Keratinocyte (primary cell): ENCODE results near the gene PCDHGC3. TPM values are rescaled to one million over a fixed set of nuclear protein-coding genes. Genes with fewer than 3 reads are reported as not detected.

ENCODE experiments used
- DNase-seq: peaks from one replicate; pipeline ENCODE4 v3.0.0-alpha.2; 2011; ENCODE audit warnings: low read depth, missing footprints, low spot score
- FAIRE-seq: peaks from 2 replicates; lab custom pipeline; 2011; peaks lifted over from hg19 to GRCh38; lab: Jason Lieb, UNC
- H2AFZ ChIP-seq: 2 replicates; pipeline ENCODE4 v1.6.0; 2012; ENCODE audit warnings: low read length, control low read depth, inconsistent platforms; ENCODE audit not compliant: control insufficient read depth
- H3K27ac ChIP-seq: 2 replicates; pipeline ENCODE4 v1.5.1; 2011; ENCODE audit warnings: low read length; ENCODE audit not compliant: control insufficient read depth, insufficient read depth
- H3K27me3 ChIP-seq: 3 replicates; pipeline ENCODE4 v1.6.0; 2011; ENCODE audit warnings: low read length; ENCODE audit not compliant: control insufficient read depth, insufficient read depth; ENCODE audit errors: extremely low read depth
- H3K36me3 ChIP-seq, 2 experiments: 2 replicates in 1 of 2; 3 replicates in 1 of 2; pipeline ENCODE4 v1.5.1; 2011; ENCODE audit warnings: low read length in 2 of 2, mild to moderate bottlenecking in 1 of 2; ENCODE audit not compliant: control insufficient read depth in 2 of 2, insufficient read depth in 2 of 2; ENCODE audit errors: extremely low read depth in 1 of 2
- H3K4me1 ChIP-seq: 3 replicates; pipeline ENCODE4 v1.5.1; 2011; ENCODE audit warnings: low read length; ENCODE audit not compliant: control insufficient read depth, insufficient read depth; ENCODE audit errors: extremely low read depth
- H3K4me2 ChIP-seq: 3 replicates; pipeline ENCODE4 v1.6.0; 2011; ENCODE audit warnings: low read depth, low read length; ENCODE audit not compliant: control insufficient read depth, insufficient read depth; ENCODE audit errors: extremely low read depth
- H3K4me3 ChIP-seq, 3 experiments: fragments of 200-600 bp in 1 of 3; sonication (generic) in 1 of 3; 2 replicates in 2 of 3; 3 replicates in 1 of 3; pipeline ENCODE4 v1.5.1; 2011 to 2016; ENCODE audit warnings: low read length in 3 of 3, mild to moderate bottlenecking in 3 of 3, control low read depth in 2 of 3, inconsistent platforms in 1 of 3, low read depth in 1 of 3, mixed read lengths in 1 of 3, mixed run types in 1 of 3, moderate library complexity in 1 of 3; ENCODE audit not compliant: control insufficient read depth in 2 of 3, insufficient read depth in 2 of 3; ENCODE audit errors: extremely low read depth in 1 of 3
- H3K79me2 ChIP-seq: 2 replicates; pipeline ENCODE4 v1.6.0; 2012; ENCODE audit warnings: low read length; ENCODE audit not compliant: control insufficient read depth, insufficient read depth
- H3K9ac ChIP-seq: 3 replicates; pipeline ENCODE4 v1.6.0; 2011; ENCODE audit warnings: low read length; ENCODE audit not compliant: control insufficient read depth, insufficient read depth; ENCODE audit errors: extremely low read depth
- H3K9me1 ChIP-seq: 3 replicates; pipeline ENCODE4 v1.6.0; 2011; ENCODE audit warnings: low read length; ENCODE audit not compliant: control insufficient read depth, insufficient read depth; ENCODE audit errors: extremely low read depth
- H3K9me3 ChIP-seq: 2 replicates; pipeline ENCODE4 v1.5.1; 2012; ENCODE audit warnings: low read depth, low read length; ENCODE audit not compliant: control insufficient read depth
- H4K20me1 ChIP-seq: 3 replicates; pipeline ENCODE4 v1.6.0; 2011; ENCODE audit warnings: low read length; ENCODE audit not compliant: control insufficient read depth, insufficient read depth; ENCODE audit errors: extremely low read depth
- CTCF ChIP-seq, 3 experiments: IDR thresholded peaks in 1 of 3; conservative IDR thresholded peaks in 1 of 3; optimal IDR thresholded peaks in 1 of 3; 2 replicates in 2 of 3; 3 replicates in 1 of 3; pipeline versions ENCODE3 to v1.5.1; 2011; ENCODE audit warnings: low read length in 3 of 3, mild to moderate bottlenecking in 3 of 3, moderate library complexity in 2 of 3, control low read depth in 1 of 3, inconsistent platforms in 1 of 3; ENCODE audit not compliant: insufficient read depth in 2 of 3; ENCODE audit errors: extremely low read depth in 1 of 3
- EZH2 ChIP-seq: IDR thresholded peaks from one replicate; pipeline ENCODE4 v1.6.1; 2012; ENCODE audit warnings: inconsistent platforms, mild to moderate bottlenecking, low read length, moderate library complexity
- dilution Hi-C: fragments of 300-500 bp; cut with MboI; formaldehyde crosslinking; loops from one replicate; pipeline ENCODE4 v1.7.0; 2020; ENCODE audit warnings: low sequenced_read_pairs; ENCODE audit not compliant: extremely low pct_ligation_motif_present
- polyA plus RNA-seq, 5 experiments: library from polyadenylated mRNA; depleted of rRNA in 3 of 5; stranded (reverse) in 3 of 5; stranded (forward) in 1 of 5; unstranded in 1 of 5; fragments of >200 nt; gene quantifications; 1 replicate in 1 of 5; 2 replicates in 3 of 5; 3 replicates in 1 of 5; pipeline versions ENCODE4 v1.2.1 to v1.2.3, GENCODE V29; 2011 to 2012; ENCODE audit warnings: missing spikeins in 2 of 5, low read depth in 1 of 5, low replicate concordance in 1 of 5

PCDHGC3 gene
- polyA plus RNA-seq, 1 donor (not counting 4 experiments of a cell fraction or from before 2014, with no cell fraction given) = 15.2 TPM

- Histone ChIP-seq H3K9ac (no peak overlapping the region), H4K20me1 (no peaks in the 10 kb centered on the region), H3K27ac (no peak overlapping the region), H3K4me2 (no peak overlapping the region), H3K27me3 (no peaks in the 10 kb centered on the region), H3K9me3 (no peaks in the 10 kb centered on the region), H3K9me1 (no peaks in the 10 kb centered on the region), H3K79me2 (no peaks in the 10 kb centered on the region), H3K36me3 (peaks cover 0 to 18% of the 10 kb centered on the region in 2 experiments), H3K4me3 (no peak overlapping the region), H2AFZ (no peak overlapping the region), H3K4me1 (peaks cover 3% of the 10 kb centered on the region)
- FAIRE-seq (no peak), DNase-seq (no peak)
- dilution Hi-C loops = no loop called here
- TF ChIP-seq EZH2 = no peak
These were observed 27.9 kb downstream of the PCDHGC3 start for GRCh38 chr5:141503681-141504080.

DNA sequence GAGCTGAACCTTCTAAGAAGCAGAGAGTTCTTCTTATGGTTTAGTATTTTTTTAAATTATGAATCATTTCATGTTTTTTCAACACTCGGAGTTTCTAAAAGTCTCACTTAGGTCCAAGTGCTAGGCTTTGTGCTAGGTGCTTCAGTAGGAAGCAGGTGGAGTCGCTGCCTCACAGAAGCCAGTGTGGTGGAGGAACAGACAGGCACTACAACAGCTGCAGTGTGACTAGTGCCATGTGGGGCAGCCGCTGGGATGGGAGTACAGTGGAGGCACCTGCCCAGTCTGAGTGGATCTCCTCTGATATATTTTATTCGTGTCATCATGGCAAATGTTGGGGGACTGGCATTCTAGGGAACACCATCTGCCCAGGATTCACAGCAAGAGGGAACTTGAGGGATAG is 28.4 kb downstream of the PCDHGC3 start:
- Histone ChIP-seq H3K4me1 (peaks cover 8% of the 10 kb centered on the region), H4K20me1 (no peaks in the 10 kb centered on the region), H3K4me3 (no peak overlapping the region), H3K27me3 (no peaks in the 10 kb centered on the region), H3K79me2 (no peaks in the 10 kb centered on the region), H2AFZ (no peak overlapping the region), H3K36me3 (peaks cover 0 to 16% of the 10 kb centered on the region in 2 experiments), H3K9me3 (no peaks in the 10 kb centered on the region), H3K9ac (no peak overlapping the region), H3K4me2 (no peak overlapping the region), H3K9me1 (no peaks in the 10 kb centered on the region), H3K27ac (no peak overlapping the region)
- dilution Hi-C loops = no loop called here
- no peak for TF ChIP-seq EZH2
- no peak for TF ChIP-seq CTCF (optimal IDR thresholded peaks at IDR 0.05 in 1 of 3, IDR thresholded peaks at IDR 0.05 in 1 of 3, conservative IDR thresholded peaks at IDR 0.05 in 1 of 3; ENCODE audit: extremely low read depth in 1 of 3, insufficient read depth in 2 of 3, low read length in 3 of 3)
- DNase-seq = no peak
- no peak for FAIRE-seq
